Measurements from ENCODE around the gene RUNDC3A.

RUNDC3A gene

DNA sequence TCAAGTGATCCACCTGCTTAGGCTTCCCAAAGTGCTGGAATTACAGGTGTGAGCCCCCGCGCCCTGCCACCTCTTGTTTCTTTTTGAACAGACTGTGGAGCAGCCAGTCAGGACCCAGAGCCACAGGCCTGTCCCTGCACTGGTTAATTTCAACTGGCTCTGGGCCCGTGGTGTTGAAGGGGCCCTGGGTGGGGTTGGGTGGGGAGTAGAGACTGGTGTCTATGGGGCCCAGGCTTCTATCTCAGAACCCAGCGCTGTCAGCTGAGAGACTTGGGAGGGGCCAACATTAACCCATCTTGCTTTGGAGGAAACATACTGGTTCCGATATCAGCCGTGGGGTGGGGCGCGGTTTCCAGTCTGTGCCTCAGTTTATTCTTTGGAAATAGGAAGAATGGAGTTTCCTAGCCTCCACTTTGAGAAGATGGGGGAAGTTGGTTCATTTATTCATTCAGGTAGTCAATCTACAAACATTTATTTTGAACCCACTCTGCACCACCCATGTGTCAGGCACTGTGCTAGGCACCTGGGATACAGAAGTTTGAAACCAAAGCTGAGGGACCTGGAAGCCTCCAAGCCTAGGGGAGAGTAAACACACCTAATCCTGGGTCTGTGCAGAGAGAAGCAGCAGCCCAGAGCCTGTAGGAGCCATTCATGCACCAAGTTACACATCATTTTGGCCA is 24.9 kb upstream of the RUNDC3A start:
- TF ChIP-seq CTCF (IDR thresholded peaks at IDR 0.05) (no peak), ZFX (IDR thresholded peaks at IDR 0.05; ENCODE audit: borderline replicate concordance) (no peak)
- no peak overlapping the region for H3K27ac ChIP-seq

- no peak for TF ChIP-seq ZFX (IDR thresholded peaks at IDR 0.05; ENCODE audit: borderline replicate concordance)
- TF ChIP-seq CTCF (IDR thresholded peaks at IDR 0.05): no peak
- no peak overlapping the region for H3K27ac ChIP-seq
Observed at GRCh38 chr17:44284024-44284400, 24.4 kb upstream of the RUNDC3A start.

- H3K27ac ChIP-seq: no peak overlapping the region
- TF ChIP-seq ZFX (IDR thresholded peaks at IDR 0.05; ENCODE audit: borderline replicate concordance) (no peak), CTCF (IDR thresholded peaks at IDR 0.05) (no peak)
Observed at GRCh38 chr17:44287651-44288050, 20.8 kb upstream of the RUNDC3A start.

DNA sequence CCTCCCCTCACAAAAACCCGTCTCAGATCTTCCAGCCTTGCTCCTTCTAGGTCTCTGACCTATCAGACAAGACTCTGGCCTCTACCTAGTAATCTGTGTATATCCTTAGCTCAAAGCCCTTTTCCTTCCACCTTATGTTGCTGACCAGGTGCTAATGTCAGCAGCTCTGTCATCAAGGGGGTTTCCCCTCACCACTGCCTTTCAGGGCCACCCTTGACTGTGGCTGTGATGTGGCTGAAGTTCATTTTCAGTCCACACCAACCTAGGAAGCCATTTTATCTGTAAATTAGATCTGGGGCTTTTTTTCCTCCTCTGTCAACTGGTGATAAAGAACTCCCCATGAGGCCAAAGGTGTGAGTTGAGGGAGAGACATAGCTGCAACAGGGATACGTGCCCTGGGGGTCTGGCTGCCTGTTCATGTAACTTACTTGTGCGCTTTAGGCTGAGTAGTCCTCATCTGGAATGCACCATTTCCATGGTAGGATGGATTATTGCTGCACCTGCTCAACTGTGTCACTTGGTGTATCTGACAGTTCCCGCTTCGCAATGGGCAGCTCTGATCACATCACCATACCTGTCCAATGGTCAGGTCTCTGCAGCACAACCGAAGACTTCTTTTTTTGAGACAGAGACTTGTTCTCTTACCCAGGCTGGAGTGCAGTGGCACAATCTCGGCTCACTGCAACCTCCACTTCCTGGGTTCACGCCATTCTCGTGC is 14.7 kb upstream of the RUNDC3A start:
- H3K27ac ChIP-seq: no peak overlapping the region
- TF ChIP-seq ZFX (IDR thresholded peaks at IDR 0.05; ENCODE audit: borderline replicate concordance) (no peak), CTCF (IDR thresholded peaks at IDR 0.05) (no peak)

- no peak overlapping the region for H3K27ac ChIP-seq
- TF ChIP-seq CTCF (IDR thresholded peaks at IDR 0.05): no peak
- no peak for TF ChIP-seq ZFX (IDR thresholded peaks at IDR 0.05; ENCODE audit: borderline replicate concordance)
Observed at GRCh38 chr17:44297975-44298374, 10.4 kb upstream of the RUNDC3A start.

- H3K27ac ChIP-seq: no peak overlapping the region
- TF ChIP-seq CTCF (IDR thresholded peaks at IDR 0.05) (no peak), ZFX (IDR thresholded peaks at IDR 0.05; ENCODE audit: borderline replicate concordance) (no peak)
Observed at GRCh38 chr17:44304651-44305050, 3.8 kb upstream of the RUNDC3A start.

Measured in 22Rv1 (cell line).